PC-3 (cell line): ENCODE results near the gene CDCP1. TPM values are rescaled to one million over a fixed set of nuclear protein-coding genes. Genes with fewer than 3 reads are reported as not detected.

ENCODE experiments used
- ATAC-seq: fragments of 200-7000 bp; cut with Tn5 transposase; 2 replicates; pipeline ENCODE4 v1.9.1; 2020; ENCODE audit warnings: mild to moderate bottlenecking, moderate library complexity
- BruUV-seq: library from RNA; stranded (reverse); fragments of 400-500 nt; replicated peaks from 2 replicates; lab custom pipeline; 2021; lab: Mats Ljungman, UMichigan
- CTCF ChIA-PET: fragments of 300-600 bp; sonication (Branson Sonifier 250); formaldehyde crosslinking; loops from one replicate; lab custom pipeline; 2022; ENCODE audit warnings: antibody characterized with exemption; lab: Charles Lee
- POLR2A ChIA-PET: fragments of 300-600 bp; sonication (Branson Sonifier 250); formaldehyde crosslinking; loops from one replicate; lab custom pipeline; 2022; ENCODE audit warnings: antibody characterized with exemption; ENCODE audit not compliant: unreplicated experiment; lab: Charles Lee
- DNase-seq: peaks from one replicate; pipeline ENCODE4 v3.0.0-alpha.2; 2015
- H2AFZ ChIP-seq: fragments of 300-600 bp; sonication (generic); 2 replicates; pipeline ENCODE4 v1.6.0; 2016; ENCODE audit warnings: antibody characterized with exemption, low read length
- H3F3A ChIP-seq: fragments of 300-600 bp; sonication (generic); one replicate; pipeline ENCODE4 v1.6.0; 2017; ENCODE audit warnings: antibody characterized with exemption, low read length, control low read depth, mild to moderate bottlenecking; ENCODE audit not compliant: unreplicated experiment
- H3K27ac ChIP-seq: fragments of 300-600 bp; sonication (generic); 2 replicates; pipeline ENCODE4 v1.5.1; 2016; ENCODE audit warnings: mild to moderate bottlenecking, low read length
- H3K27me3 ChIP-seq: fragments of 300-600 bp; sonication (generic); 2 replicates; pipeline ENCODE4 v1.6.1; 2016; ENCODE audit warnings: low read length, mixed read lengths
- H3K36me3 ChIP-seq: fragments of 300-600 bp; sonication (generic); 2 replicates; pipeline ENCODE4 v1.6.1; 2016; ENCODE audit warnings: low read depth, mixed run types, low read length, mixed read lengths
- H3K4me1 ChIP-seq: fragments of 300-600 bp; sonication (generic); 2 replicates; pipeline ENCODE4 v1.5.1; 2016; ENCODE audit warnings: low read length; ENCODE audit not compliant: insufficient read depth
- H3K4me2 ChIP-seq: fragments of 300-600 bp; sonication (generic); 2 replicates; pipeline ENCODE4 v1.6.0; 2016; ENCODE audit warnings: low read length
- H3K4me3 ChIP-seq: fragments of 300-600 bp; sonication (generic); 2 replicates; pipeline ENCODE4 v1.5.1; 2016; ENCODE audit warnings: mild to moderate bottlenecking, low read length, mixed read lengths
- H3K79me2 ChIP-seq: fragments of 300-600 bp; sonication (generic); 2 replicates; pipeline ENCODE4 v1.6.1; 2017; ENCODE audit warnings: low read length, mixed read lengths
- H3K9ac ChIP-seq: fragments of 300-600 bp; sonication (generic); 2 replicates; pipeline ENCODE4 v1.6.0; 2016; ENCODE audit warnings: mild to moderate bottlenecking, low read length
- H3K9me2 ChIP-seq: fragments of 300-600 bp; sonication (generic); replicated peaks from 2 replicates; pipeline ENCODE4 v1.6.1; 2016; ENCODE audit warnings: mixed run types, low read length, mixed read lengths
- H3K9me3 ChIP-seq: fragments of 300-600 bp; sonication (generic); 2 replicates; pipeline ENCODE4 v1.6.1; 2016; ENCODE audit warnings: low read length, mixed read lengths
- H4K20me1 ChIP-seq: fragments of 300-600 bp; sonication (generic); 2 replicates; pipeline ENCODE4 v1.6.1; 2016; ENCODE audit warnings: low read length, mixed read lengths
- EZH2 ChIP-seq: fragments of 300-600 bp; sonication (generic); IDR thresholded peaks from one replicate; pipeline ENCODE4 v1.6.1; 2017; ENCODE audit warnings: antibody characterized with exemption, mild to moderate bottlenecking, low read length; ENCODE audit not compliant: unreplicated experiment
- EZH2phosphoT487 ChIP-seq: fragments of 300-600 bp; sonication (generic); IDR thresholded peaks from 2 replicates; pipeline ENCODE4 v1.6.1; 2018; ENCODE audit warnings: mild to moderate bottlenecking, antibody characterized with exemption, low read length, borderline replicate concordance
- intact Hi-C: fragments of 100-400 bp; cut with micrococcal nuclease; formaldehyde crosslinking; loops from 2 replicates; pipeline ENCODE4 v1.9.0; 2023
- total RNA-seq: library from RNA; depleted of rRNA; stranded (reverse); fragments of >200 nt; gene quantifications from 2 replicates; pipeline ENCODE4 v1.2.3, GENCODE V29; 2014
- TF ChIP-seq, protein P1 (sequence below): fragments of 300-600 bp; sonication (generic); conservative IDR thresholded peaks from 2 replicates; pipeline ENCODE4 v1.5.1; 2017; ENCODE audit warnings: antibody characterized with exemption, low read depth, mild to moderate bottlenecking, low read length

The CDCP1 gene
- total RNA-seq, 1 experiment from 2014 or later: 120 TPM

DNA sequence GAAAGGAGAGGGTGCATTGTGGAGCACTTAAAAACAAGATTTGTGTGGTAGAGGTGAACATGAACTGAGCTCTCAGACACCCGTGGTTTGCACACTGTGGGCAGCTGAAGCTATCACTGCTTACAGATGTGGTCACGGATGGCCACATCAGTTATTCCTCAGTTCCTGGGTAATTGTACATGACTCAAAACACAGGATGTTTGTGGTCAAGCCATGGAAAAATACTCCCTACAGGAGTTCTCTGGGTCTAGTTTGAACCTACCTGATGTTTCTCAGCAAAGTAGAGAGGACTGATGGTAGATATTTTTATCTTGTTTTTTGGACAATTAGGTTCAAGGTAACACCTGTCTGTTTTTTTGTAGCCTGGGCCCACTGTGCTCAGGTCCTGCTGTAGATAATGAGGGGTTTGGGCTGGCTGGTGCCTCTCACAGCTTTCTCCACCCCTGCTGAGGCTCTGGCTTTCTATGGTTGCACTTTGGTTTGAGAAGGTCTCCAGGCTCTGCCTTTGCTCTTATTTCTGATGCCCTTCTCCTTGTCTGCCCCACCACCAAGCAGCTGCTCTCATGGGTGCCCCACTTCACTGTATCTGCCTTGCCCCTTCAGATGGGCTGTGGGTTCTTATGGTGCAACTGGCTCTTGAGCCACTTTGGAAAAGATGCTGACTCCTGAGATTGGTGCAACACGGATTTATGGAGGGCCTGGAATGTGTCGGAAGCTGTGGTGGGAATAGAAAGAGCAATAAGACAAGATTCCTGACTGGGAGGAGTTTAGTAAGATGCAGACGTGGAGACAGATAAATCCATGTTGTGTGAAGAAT, 40.1 kb downstream of the CDCP1 start:
- Histone ChIP-seq H3K27ac (peak overlapping the region; percentile 93), H4K20me1 (no peaks in the 10 kb centered on the region), H3K79me2 (peaks cover 59% of the 10 kb centered on the region), H3K4me2 (peak overlapping the region; percentile 40), H3K9me3 (no peaks in the 10 kb centered on the region), H3K27me3 (no peaks in the 10 kb centered on the region), H3K4me1 (peaks cover 26% of the 10 kb centered on the region), H3K9ac (peak overlapping the region; percentile 59), H2AFZ (no peak overlapping the region), H3K36me3 (peaks cover 80% of the 10 kb centered on the region), H3K4me3 (no peak overlapping the region), H3F3A (peaks cover 4% of the 10 kb centered on the region), H3K9me2 (no peaks in the 10 kb centered on the region)
- DNase-seq (peak; percentile 92), ATAC-seq (peak; percentile 92)
- TF ChIP-seq EZH2phosphoT487 (no peak), EZH2 (no peak)
- TF ChIP-seq, protein P1, sequence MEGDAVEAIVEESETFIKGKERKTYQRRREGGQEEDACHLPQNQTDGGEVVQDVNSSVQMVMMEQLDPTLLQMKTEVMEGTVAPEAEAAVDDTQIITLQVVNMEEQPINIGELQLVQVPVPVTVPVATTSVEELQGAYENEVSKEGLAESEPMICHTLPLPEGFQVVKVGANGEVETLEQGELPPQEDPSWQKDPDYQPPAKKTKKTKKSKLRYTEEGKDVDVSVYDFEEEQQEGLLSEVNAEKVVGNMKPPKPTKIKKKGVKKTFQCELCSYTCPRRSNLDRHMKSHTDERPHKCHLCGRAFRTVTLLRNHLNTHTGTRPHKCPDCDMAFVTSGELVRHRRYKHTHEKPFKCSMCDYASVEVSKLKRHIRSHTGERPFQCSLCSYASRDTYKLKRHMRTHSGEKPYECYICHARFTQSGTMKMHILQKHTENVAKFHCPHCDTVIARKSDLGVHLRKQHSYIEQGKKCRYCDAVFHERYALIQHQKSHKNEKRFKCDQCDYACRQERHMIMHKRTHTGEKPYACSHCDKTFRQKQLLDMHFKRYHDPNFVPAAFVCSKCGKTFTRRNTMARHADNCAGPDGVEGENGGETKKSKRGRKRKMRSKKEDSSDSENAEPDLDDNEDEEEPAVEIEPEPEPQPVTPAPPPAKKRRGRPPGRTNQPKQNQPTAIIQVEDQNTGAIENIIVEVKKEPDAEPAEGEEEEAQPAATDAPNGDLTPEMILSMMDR: no peak
- ChIA-PET CTCF (interaction anchor here (1.0 to 1.3 kb wide), 2 partner anchors 14 to 66 kb away, joined by 3 to 4 read pairs; no protein-coding TSS in a partner anchor), POLR2A (interaction anchor here (0.5 to 2.0 kb wide), 6 partner anchors 9 to 113 kb away, joined by 3 to 14 read pairs (median 7); no protein-coding TSS in a partner anchor)
- BruUV-seq: TSS peak; percentile 91
- intact Hi-C loops: loop anchor here (1.0 kb wide), 2 partner anchors 14 to 28 kb away; no protein-coding TSS in a partner anchor

GRCh38 chr3:45104715-45105711, 41.2 kb downstream of the CDCP1 start:
- Histone ChIP-seq H3K4me1 (peaks cover 26% of the 10 kb centered on the region), H3K4me2 (peak overlapping the region; percentile 11; the same call in 1 of the 2 replicates), H3K27me3 (no peaks in the 10 kb centered on the region), H3K36me3 (peaks cover 81% of the 10 kb centered on the region), H4K20me1 (no peaks in the 10 kb centered on the region), H3K9me3 (no peaks in the 10 kb centered on the region), H3K4me3 (no peak overlapping the region), H3K9ac (peak overlapping the region; percentile 50), H2AFZ (no peak overlapping the region), H3K79me2 (peaks cover 62% of the 10 kb centered on the region), H3K9me2 (no peaks in the 10 kb centered on the region), H3K27ac (peak overlapping the region; percentile 93), H3F3A (peaks cover 9% of the 10 kb centered on the region)
- CTCF ChIA-PET: interaction anchor here (1.0 to 1.3 kb wide), 2 partner anchors 13 to 65 kb away, joined by 3 to 4 read pairs; no protein-coding TSS in a partner anchor
- ATAC-seq (peak; percentile 6), DNase-seq (peak; percentile 44)
- POLR2A ChIA-PET: interaction anchor here (0.5 to 2.0 kb wide), 5 partner anchors 8 to 114 kb away, joined by 3 to 14 read pairs (median 4); no protein-coding TSS in a partner anchor
- BruUV-seq: TSS peak; percentile 23
- intact Hi-C loops: loop anchor here (1.0 kb wide), 1 partner anchor 29 kb away; no protein-coding TSS in a partner anchor
- TF ChIP-seq, protein P1: no peak
- TF ChIP-seq EZH2phosphoT487: no peak
- TF ChIP-seq EZH2: no peak
